NOMO-1 treated with DMSO at 0.1 percent for 48 hours (cell line): Measurements from ENCODE around the gene PPIA.
"Not testable (repeated sequence)": the region's sequence is repeated elsewhere in the genome, so short reads cannot be mapped to it uniquely, and the experiment has no call there.

Source experiments
- DNase-seq: peaks from one replicate; lab custom pipeline; 2025; ENCODE audit not compliant: unreplicated experiment; lab: John Stamatoyannopoulos, UW

Gene PPIA

GRCh38 chr7:44823255-44823781 lies 26.8 kb downstream of the PPIA start:
- DNase-seq, result no peak

GRCh38 chr7:44824894-44825526 lies 28.5 kb downstream of the PPIA start:
- DNase-seq, result no peak

- no peak for DNase-seq
Observed at GRCh38 chr7:44827567-44827966, 31.1 kb downstream of the PPIA start.

- no peak for DNase-seq
Observed at GRCh38 chr7:44838751-44839150, 42.3 kb downstream of the PPIA start.

- not testable (repeated sequence) for DNase-seq
Observed at GRCh38 chr7:44842675-44843074, 46.2 kb downstream of the PPIA start.

GRCh38 chr7:44843440-44843839 lies 47.0 kb downstream of the PPIA start:
- DNase-seq, result not testable (repeated sequence)

- DNase-seq, result peak; percentile 20
Observed at GRCh38 chr7:44845451-44845850, 49.0 kb downstream of the PPIA start.

- not testable (repeated sequence) for DNase-seq
Observed at GRCh38 chr7:44846390-44846789, 49.9 kb downstream of the PPIA start.

- peak; percentile 30 for DNase-seq
Observed at GRCh38 chr7:44846816-44847508, 50.5 kb downstream of the PPIA start.

GRCh38 chr7:44847509-44847919 lies 51.0 kb downstream of the PPIA start:
- peak; percentile 84 for DNase-seq

- DNase-seq, result peak; percentile 99
Observed at GRCh38 chr7:44847920-44848634, 51.6 kb downstream of the PPIA start, which contains the start of gene H2AZ2. TSS of gene H2AZ2 (minus strand) at chr7:44848087. CDS start at chr7:44847971, 116 bp downstream.

GRCh38 chr7:44849259-44849884 lies 52.9 kb downstream of the PPIA start:
- DNase-seq, result no peak

- DNase-seq, result peak; percentile 43
Observed at GRCh38 chr7:44849885-44850544, 53.5 kb downstream of the PPIA start.

- DNase-seq, result peak; percentile 25
Observed at GRCh38 chr7:44852590-44852989, 56.1 kb downstream of the PPIA start.
